ENCODE results near the gene LY86. TPM values are rescaled to one million over a fixed set of nuclear protein-coding genes. Genes with fewer than 3 reads are reported as not detected.

The LY86 gene
- total and polyA plus RNA-seq, 9 of the 15 experiments (the other 6 are each of a cell fraction or from before 2014, with no cell fraction given) = 0.08 to 0.20 TPM; not detected in 7

DNA sequence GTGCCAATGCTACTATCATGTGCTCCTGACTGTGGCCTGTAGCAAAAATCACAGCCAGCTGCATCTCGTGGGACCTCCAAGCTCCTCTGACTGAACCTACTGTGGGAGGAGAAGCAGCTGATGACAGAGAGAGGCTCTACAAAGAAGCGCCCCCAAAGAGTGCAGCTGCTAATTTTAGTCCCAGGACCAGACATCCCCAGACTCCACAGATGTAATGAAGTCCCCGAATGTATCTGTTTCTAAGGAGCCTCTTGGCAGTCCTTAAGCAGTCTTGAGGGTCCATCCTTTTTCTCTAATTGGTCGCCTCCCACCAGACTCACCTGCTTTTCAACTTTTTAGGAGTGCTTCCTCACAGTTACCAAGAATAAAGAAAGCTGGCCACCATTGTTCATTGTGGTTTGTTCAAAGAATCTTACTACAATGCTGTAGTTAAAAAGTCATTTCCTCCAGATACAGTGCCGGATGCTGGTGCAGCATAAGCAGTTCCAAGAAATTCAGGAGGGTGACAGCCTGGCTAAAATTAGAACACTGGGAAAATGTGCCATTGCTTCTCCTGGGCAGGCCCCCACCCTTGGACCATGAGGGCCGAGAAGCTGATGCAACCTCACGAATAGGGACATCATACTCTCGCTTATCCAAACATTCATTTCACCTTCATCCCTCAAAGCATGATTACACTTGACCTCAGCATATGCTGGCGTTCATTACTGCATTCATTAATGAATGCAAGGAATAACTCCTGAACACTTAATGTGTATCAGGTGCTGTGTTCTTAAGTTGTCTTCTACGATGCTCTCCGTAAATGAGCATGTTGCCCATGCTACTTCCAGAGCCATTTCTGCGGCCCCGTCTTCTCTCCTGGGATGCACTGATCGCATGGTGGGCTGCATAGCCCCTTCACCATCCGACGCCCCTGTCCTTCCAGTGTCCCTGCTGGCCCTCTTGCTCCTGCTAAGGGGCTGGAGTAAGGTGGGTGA, 66.4 kb downstream of the LY86 start (continued):
- TF ChIP-seq ZSCAN32 (CRISPR knock-in tag; IDR thresholded peaks at IDR 0.05) (peak; percentile 92), HOXB6 (CRISPR knock-in tag; IDR thresholded peaks at IDR 0.05; ENCODE audit: borderline replicate concordance) (0 out of 2 replicates have a peak, but pooled peaks have one; percentile 21), ZNF766 (CRISPR knock-in tag; conservative IDR thresholded peaks at IDR 0.05) (peak; percentile 85), BACH1 (tag; IDR thresholded peaks at IDR 0.05) (peak; percentile 37), STAT5A (IDR thresholded peaks at IDR 0.05; ENCODE audit: borderline replicate concordance, low read length) (peak; percentile 24; the same call in 1 of the 2 replicates), DMBX1 (CRISPR knock-in tag; IDR thresholded peaks at IDR 0.05; ENCODE audit: borderline replicate concordance) (peak; percentile 96), PRPF4 (IDR thresholded peaks at IDR 0.05; ENCODE audit: insufficient read depth, low read depth, low read length, poor library complexity, severe bottlenecking) (no peak), DDX20 (tag; IDR thresholded peaks at IDR 0.05; ENCODE audit: low read depth) (no peak), NR2C2 (CRISPR knock-in tag; IDR thresholded peaks at IDR 0.05) (0 out of 2 replicates have a peak, but pooled peaks have one; percentile 5), NR2C2 (tag; IDR thresholded peaks at IDR 0.05) (peak; percentile 90), FOSL1 (tag; conservative IDR thresholded peaks at IDR 0.05) (no peak), TEAD1 (CRISPR knock-in tag; IDR thresholded peaks at IDR 0.05) (peak; percentile 57 to 63; a peak in 3 of 4 replicates), CREM (IDR thresholded peaks at IDR 0.05; ENCODE audit: low read depth) (no peak), NCOA1 (IDR thresholded peaks at IDR 0.05; ENCODE audit: low read depth) (no peak), ASH1L (IDR thresholded peaks at IDR 0.05; ENCODE audit: borderline replicate concordance, low read depth, partially characterized antibody) (no peak), L3MBTL2 (IDR thresholded peaks at IDR 0.05) (peak; percentile 96), SMARCC2 (IDR thresholded peaks at IDR 0.05; ENCODE audit: low read depth) (no peak), PYGO2 (tag; IDR thresholded peaks at IDR 0.05) (peak; percentile 42; the same call in 1 of the 2 replicates), NFYB (IDR thresholded peaks at IDR 0.05; ENCODE audit: extremely low read depth, insufficient read length) (no peak), KDM1A (IDR thresholded peaks at IDR 0.05) (no peak)
- TF ChIP-seq, protein P1, sequence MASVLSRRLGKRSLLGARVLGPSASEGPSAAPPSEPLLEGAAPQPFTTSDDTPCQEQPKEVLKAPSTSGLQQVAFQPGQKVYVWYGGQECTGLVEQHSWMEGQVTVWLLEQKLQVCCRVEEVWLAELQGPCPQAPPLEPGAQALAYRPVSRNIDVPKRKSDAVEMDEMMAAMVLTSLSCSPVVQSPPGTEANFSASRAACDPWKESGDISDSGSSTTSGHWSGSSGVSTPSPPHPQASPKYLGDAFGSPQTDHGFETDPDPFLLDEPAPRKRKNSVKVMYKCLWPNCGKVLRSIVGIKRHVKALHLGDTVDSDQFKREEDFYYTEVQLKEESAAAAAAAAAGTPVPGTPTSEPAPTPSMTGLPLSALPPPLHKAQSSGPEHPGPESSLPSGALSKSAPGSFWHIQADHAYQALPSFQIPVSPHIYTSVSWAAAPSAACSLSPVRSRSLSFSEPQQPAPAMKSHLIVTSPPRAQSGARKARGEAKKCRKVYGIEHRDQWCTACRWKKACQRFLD (CRISPR knock-in tag; IDR thresholded peaks at IDR 0.05) = peak; percentile 58; the same call in 1 of the 2 replicates
- TF ChIP-seq, protein P2, sequence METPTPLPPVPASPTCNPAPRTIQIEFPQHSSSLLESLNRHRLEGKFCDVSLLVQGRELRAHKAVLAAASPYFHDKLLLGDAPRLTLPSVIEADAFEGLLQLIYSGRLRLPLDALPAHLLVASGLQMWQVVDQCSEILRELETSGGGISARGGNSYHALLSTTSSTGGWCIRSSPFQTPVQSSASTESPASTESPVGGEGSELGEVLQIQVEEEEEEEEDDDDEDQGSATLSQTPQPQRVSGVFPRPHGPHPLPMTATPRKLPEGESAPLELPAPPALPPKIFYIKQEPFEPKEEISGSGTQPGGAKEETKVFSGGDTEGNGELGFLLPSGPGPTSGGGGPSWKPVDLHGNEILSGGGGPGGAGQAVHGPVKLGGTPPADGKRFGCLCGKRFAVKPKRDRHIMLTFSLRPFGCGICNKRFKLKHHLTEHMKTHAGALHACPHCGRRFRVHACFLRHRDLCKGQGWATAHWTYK (CRISPR knock-in tag; IDR thresholded peaks at IDR 0.05) = 0 out of 2 replicates have a peak, but pooled peaks have one; percentile 73
- TF ChIP-seq, protein P3, sequence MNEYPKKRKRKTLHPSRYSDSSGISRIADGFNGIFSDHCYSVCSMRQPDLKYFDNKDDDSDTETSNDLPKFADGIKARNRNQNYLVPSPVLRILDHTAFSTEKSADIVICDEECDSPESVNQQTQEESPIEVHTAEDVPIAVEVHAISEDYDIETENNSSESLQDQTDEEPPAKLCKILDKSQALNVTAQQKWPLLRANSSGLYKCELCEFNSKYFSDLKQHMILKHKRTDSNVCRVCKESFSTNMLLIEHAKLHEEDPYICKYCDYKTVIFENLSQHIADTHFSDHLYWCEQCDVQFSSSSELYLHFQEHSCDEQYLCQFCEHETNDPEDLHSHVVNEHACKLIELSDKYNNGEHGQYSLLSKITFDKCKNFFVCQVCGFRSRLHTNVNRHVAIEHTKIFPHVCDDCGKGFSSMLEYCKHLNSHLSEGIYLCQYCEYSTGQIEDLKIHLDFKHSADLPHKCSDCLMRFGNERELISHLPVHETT (CRISPR knock-in tag; conservative IDR thresholded peaks at IDR 0.05 in 1 of 2, IDR thresholded peaks at IDR 0.05 in 1 of 2) = 0 out of 4 replicates have a peak, but pooled peaks of 1 of the 2 experiments have one; percentile 11
